Caco-2 (cell line): Measurements from ENCODE around the gene ACP5. TPM values are rescaled to one million over a fixed set of nuclear protein-coding genes. Genes with fewer than 3 reads are reported as not detected.

Experiments
- BruUV-seq: library from RNA; stranded (reverse); fragments of 400-500 nt; replicated peaks from 2 replicates; lab custom pipeline; 2021; lab: Mats Ljungman, UMichigan
- CTCF ChIA-PET: fragments of 300-600 bp; sonication (Branson Sonifier 250); formaldehyde crosslinking; loops from one replicate; lab custom pipeline; 2022; ENCODE audit warnings: antibody characterized with exemption; lab: Charles Lee
- POLR2A ChIA-PET: fragments of 300-600 bp; sonication (Branson Sonifier 250); formaldehyde crosslinking; loops from one replicate; lab custom pipeline; 2022; ENCODE audit warnings: antibody characterized with exemption; lab: Charles Lee
- DNase-seq, 2 experiments: peaks; one replicate each; pipeline versions ENCODE4 v3.0.0 to v3.0.0-alpha.2; 2020 to 2022
- H3K27me3 ChIP-seq: replicated peaks from 2 replicates; pipeline ENCODE4 v1.6.0; 2011; ENCODE audit warnings: low read length; ENCODE audit not compliant: control insufficient read depth, insufficient read depth
- H3K36me3 ChIP-seq: 2 replicates; pipeline ENCODE4 v1.5.1; 2011; ENCODE audit warnings: low read length; ENCODE audit not compliant: control insufficient read depth, insufficient read depth
- H3K4me1 ChIP-seq: fragments of 250-450 bp; sonication (Bioruptor Pico); 2 replicates; pipeline ENCODE4 v1.5.1; 2020; ENCODE audit warnings: mild to moderate bottlenecking
- H3K4me3 ChIP-seq: 2 replicates; pipeline ENCODE4 v1.5.1; 2011; ENCODE audit warnings: low read depth, mild to moderate bottlenecking, control low read depth, low read length
- H3K9me3 ChIP-seq: fragments of 250-450 bp; sonication (Bioruptor Pico); 2 replicates; pipeline ENCODE4 v1.5.1; 2020; ENCODE audit warnings: mild to moderate bottlenecking, moderate library complexity
- H3K27ac Mint-ChIP-seq: one replicate; pipeline ENCODE4 v1.8.0; 2022; ENCODE audit warnings: mixed read lengths; ENCODE audit not compliant: unreplicated experiment
- H3K27me3 Mint-ChIP-seq: one replicate; pipeline ENCODE4 v1.8.0; 2022; ENCODE audit warnings: mixed read lengths; ENCODE audit not compliant: insufficient read depth, unreplicated experiment
- H3K36me3 Mint-ChIP-seq: one replicate; pipeline ENCODE4 v1.8.0; 2022; ENCODE audit warnings: mild to moderate bottlenecking, mixed read lengths; ENCODE audit not compliant: insufficient read depth, unreplicated experiment
- H3K4me1 Mint-ChIP-seq: one replicate; pipeline ENCODE4 v1.8.0; 2022; ENCODE audit warnings: low read depth, mixed read lengths; ENCODE audit not compliant: unreplicated experiment
- H3K4me3 Mint-ChIP-seq: one replicate; pipeline ENCODE4 v1.8.0; 2022; ENCODE audit warnings: mild to moderate bottlenecking, moderate library complexity, mixed read lengths; ENCODE audit not compliant: unreplicated experiment
- H3K9me3 Mint-ChIP-seq: one replicate; pipeline ENCODE4 v1.8.0; 2022; ENCODE audit warnings: mixed read lengths; ENCODE audit not compliant: unreplicated experiment
- CTCF ChIP-seq, 2 experiments: fragments of 200-600 bp in 1 of 2; IDR thresholded peaks; 1 replicate in 1 of 2; 2 replicates in 1 of 2; pipeline versions ENCODE4 v1.5.1 to v1.8.0; 2011 to 2022; ENCODE audit warnings: antibody characterized with exemption in 1 of 2, control low read depth in 1 of 2, inconsistent platforms in 1 of 2, low read depth in 1 of 2, low read length in 1 of 2, mild to moderate bottlenecking in 1 of 2, moderate library complexity in 1 of 2; ENCODE audit not compliant: insufficient read depth in 1 of 2, severe bottlenecking in 1 of 2, unreplicated experiment in 1 of 2
- intact Hi-C: fragments of 100-400 bp; cut with micrococcal nuclease; formaldehyde crosslinking; loops from one replicate; pipeline ENCODE4 v1.10.0; 2022; ENCODE audit not compliant: unreplicated experiment
- total RNA-seq: library from RNA; stranded (reverse); gene quantifications from 2 replicates; pipeline ENCODE4 v1.2.3, GENCODE V29; 2022

The ACP5 gene
- total RNA-seq, 1 experiment from 2014 or later = 0.48 TPM

- BruUV-seq = TSS peak; percentile 62
- H3K27me3 Mint-ChIP-seq = no peaks in the 10 kb centered on the region
- DNase-seq = no peak
- no peaks in the 10 kb centered on the region for H3K27me3 ChIP-seq
- H3K4me1 Mint-ChIP-seq = peaks cover 5% of the 10 kb centered on the region
- H3K9me3 ChIP-seq = no peaks in the 10 kb centered on the region
- H3K36me3 ChIP-seq = peaks cover 2% of the 10 kb centered on the region
- TF ChIP-seq CTCF (IDR thresholded peaks at IDR 0.05; ENCODE audit: insufficient read depth in 1 of 2, low read depth in 1 of 2, low read length in 1 of 2, severe bottlenecking in 1 of 2, unreplicated experiment in 1 of 2) = no peak
- peaks cover 14% of the 10 kb centered on the region for H3K9me3 Mint-ChIP-seq
- H3K4me3 ChIP-seq = peak overlapping the region; percentile 54
- H3K4me1 ChIP-seq = 0 out of 2 replicates have a peak, but pooled peaks cover 3% of the 10 kb centered on the region
- peak overlapping the region; percentile 94 for H3K27ac Mint-ChIP-seq
- intact Hi-C loops = no loop called here
- H3K4me3 Mint-ChIP-seq = peak overlapping the region; percentile 90
- H3K36me3 Mint-ChIP-seq = peaks cover 34% of the 10 kb centered on the region
- ChIA-PET POLR2A (interaction anchor here (0.6 kb wide), 1 partner anchor 1071 kb away, joined by 3 read pairs; a partner anchor contains a TSS), CTCF (no interaction called here)
Measured at GRCh38 chr19:11598103-11598483, 20.6 kb upstream of the ACP5 start.

DNA sequence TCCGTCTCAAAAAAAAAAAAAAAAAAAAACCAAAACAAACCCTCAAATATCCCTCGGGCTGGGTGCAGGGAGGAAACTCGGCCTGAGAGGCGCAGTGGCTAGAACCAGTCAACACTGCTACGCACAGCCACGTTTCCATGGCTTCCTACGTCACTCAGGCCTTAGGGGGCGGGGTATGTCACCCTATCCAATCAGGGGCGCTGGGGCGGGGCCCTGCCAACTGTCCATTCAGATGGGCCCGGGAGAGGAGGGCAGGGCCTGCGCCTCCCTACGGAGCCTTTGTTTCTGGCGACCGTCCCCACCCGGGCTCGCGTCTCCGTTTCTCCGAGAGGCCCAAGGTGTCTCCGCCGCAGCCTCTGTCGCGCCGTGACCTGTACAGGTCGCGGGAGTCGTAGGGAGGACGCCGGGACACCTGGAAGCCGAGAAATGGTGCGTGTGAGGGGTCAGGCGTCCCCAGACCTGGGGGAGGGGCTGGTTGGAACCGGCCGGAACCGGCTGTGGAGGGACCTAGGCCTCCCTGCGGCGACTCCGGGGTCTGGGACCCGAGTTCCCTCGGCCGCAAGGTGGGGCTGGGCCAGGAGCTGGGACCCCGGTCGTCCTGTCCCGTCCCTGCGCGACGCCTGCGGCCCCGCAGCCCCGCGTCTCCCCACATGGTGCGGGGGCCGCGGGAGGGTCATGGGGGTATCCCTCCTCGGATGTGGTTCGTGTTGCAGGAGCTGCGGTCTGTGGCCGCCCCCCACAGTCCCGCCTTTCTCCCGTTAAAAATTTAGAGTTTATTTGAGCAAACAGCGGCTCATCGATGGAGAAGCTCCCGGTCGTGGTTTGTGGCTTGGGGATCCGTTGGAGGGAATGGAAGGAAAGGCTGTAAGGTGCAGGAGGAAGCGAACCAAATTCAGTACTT, 20.0 kb upstream of the ACP5 start, which contains the start of gene ZNF627:
TSS of gene ZNF627 (plus strand) at position 282 of the 901 bp plus-strand sequence. CDS start at position 427, 145 bp downstream.
- Histone ChIP-seq H3K9me3 (no peaks in the 10 kb centered on the region), H3K36me3 (peaks cover 2% of the 10 kb centered on the region), H3K4me1 (0 out of 2 replicates have a peak, but pooled peaks cover 3% of the 10 kb centered on the region), H3K27me3 (no peaks in the 10 kb centered on the region), H3K4me3 (peak within 1 kb of the TSS; percentile 54)
- H3K4me3 Mint-ChIP-seq = peak within 1 kb of the TSS; percentile 90
- CTCF ChIA-PET = interaction anchor here (0.7 kb wide), 1 partner anchor 62 kb away, joined by 3 read pairs; no protein-coding TSS in a partner anchor
- peaks cover 5% of the 10 kb centered on the region for H3K4me1 Mint-ChIP-seq
- no peak for TF ChIP-seq CTCF (IDR thresholded peaks at IDR 0.05; ENCODE audit: insufficient read depth in 1 of 2, low read depth in 1 of 2, low read length in 1 of 2, severe bottlenecking in 1 of 2, unreplicated experiment in 1 of 2)
- intact Hi-C loops = loop anchor here (1.0 to 2.0 kb wide), 3 partner anchors 27 to 69 kb away; partner anchors contain the start of gene ECSIT
- no TSS peak for BruUV-seq
- peaks cover 28% of the 10 kb centered on the region for H3K36me3 Mint-ChIP-seq
- no peaks in the 10 kb centered on the region for H3K27me3 Mint-ChIP-seq
- POLR2A ChIA-PET = interaction anchor here (0.6 to 1.0 kb wide), 3 partner anchors 68 to 1072 kb away, joined by 3 to 5 read pairs (median 3); partner anchors contain the start of genes ECSIT and SWSAP1
- peak; percentile 98 for DNase-seq
- peak within 1 kb of the TSS; percentile 94 for H3K27ac Mint-ChIP-seq
- peaks cover 7% of the 10 kb centered on the region for H3K9me3 Mint-ChIP-seq

DNA sequence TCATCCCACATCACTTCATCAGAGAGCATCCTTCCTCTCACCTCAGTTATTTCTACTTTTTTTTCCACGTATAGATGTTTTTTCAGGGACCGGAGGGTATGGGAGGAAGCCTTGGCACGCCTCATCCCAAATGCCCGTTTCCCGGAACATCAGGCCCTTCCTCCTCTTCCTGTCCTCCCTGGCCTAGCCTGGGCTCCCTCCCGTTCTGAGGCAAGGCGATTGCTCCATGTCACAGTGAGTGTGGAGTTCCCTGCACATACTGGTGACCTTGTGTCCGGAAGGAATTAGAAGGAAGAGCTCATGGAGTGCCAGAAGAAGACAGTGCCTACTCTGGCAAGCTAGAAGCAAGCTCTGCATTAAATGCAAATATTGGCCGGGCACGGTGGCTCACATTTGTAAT, 18.7 kb upstream of the ACP5 start:
- no peak for DNase-seq
- TSS peak; percentile 24 for BruUV-seq
- TF ChIP-seq CTCF (IDR thresholded peaks at IDR 0.05; ENCODE audit: insufficient read depth in 1 of 2, low read depth in 1 of 2, low read length in 1 of 2, severe bottlenecking in 1 of 2, unreplicated experiment in 1 of 2) = no peak

More for the DNA sequence above, 18.7 kb upstream of the ACP5 start:
- H3K27ac Mint-ChIP-seq = no peak overlapping the region
- H3K4me3 Mint-ChIP-seq = peak overlapping the region; percentile 90
- ChIA-PET POLR2A (no interaction called here), CTCF (no interaction called here)
- no peaks in the 10 kb centered on the region for H3K27me3 Mint-ChIP-seq
- Histone ChIP-seq H3K4me3 (no peak overlapping the region), H3K36me3 (peaks cover 2% of the 10 kb centered on the region), H3K4me1 (0 out of 2 replicates have a peak, but pooled peaks cover 3% of the 10 kb centered on the region), H3K27me3 (no peaks in the 10 kb centered on the region), H3K9me3 (no peaks in the 10 kb centered on the region)
- H3K4me1 Mint-ChIP-seq = no peaks in the 10 kb centered on the region
- intact Hi-C loops = loop anchor here (2.0 kb wide), 2 partner anchors 29 to 67 kb away; partner anchors contain the start of gene ECSIT
- H3K36me3 Mint-ChIP-seq = peaks cover 27% of the 10 kb centered on the region
- no peaks in the 10 kb centered on the region for H3K9me3 Mint-ChIP-seq
